ENCODE data around the gene TSPEAR. TPM values are rescaled to one million over a fixed set of nuclear protein-coding genes. Genes with fewer than 3 reads are reported as not detected.

Gene TSPEAR
- total RNA-seq, 2 donors from 2014 or later: not detected

- Histone ChIP-seq H3K36me3 (no peaks in the 10 kb centered on the region), H3K27ac (no peak overlapping the region), H3K4me1 (peaks cover 0 to 2% of the 10 kb centered on the region in 2 donors), H3K4me3 (no peak overlapping the region), H3K9me3 (peaks cover 0 to 5% of the 10 kb centered on the region in 2 donors), H3K27me3 (no peaks in the 10 kb centered on the region)
- TF ChIP-seq CTCF (IDR thresholded peaks at IDR 0.05): no peak
- DNase-seq (ENCODE audit: low spot score): no peak
These were observed 261.7 kb downstream of the TSPEAR start for GRCh38 chr21:44449473-44450363.

GRCh38 chr21:44448651-44449131, 262.7 kb downstream of the TSPEAR start:
- TF ChIP-seq CTCF (IDR thresholded peaks at IDR 0.05): no peak
- DNase-seq (ENCODE audit: low spot score): no peak
- no peaks in the 10 kb centered on the region for H3K27me3 ChIP-seq
- no peaks in the 10 kb centered on the region for H3K4me1 ChIP-seq
- no peaks in the 10 kb centered on the region for H3K9me3 ChIP-seq
- H3K4me3 ChIP-seq: no peak overlapping the region
- H3K36me3 ChIP-seq: no peaks in the 10 kb centered on the region
- H3K27ac ChIP-seq: no peak overlapping the region

Other genes starting within 250 kb of the TSPEAR start
- gene KRTAP10-1, start 171.4 kb downstream of the TSPEAR start, total RNA-seq: not detected
- gene KRTAP10-2, start 160.1 kb downstream of the TSPEAR start, total RNA-seq: not detected
- not detected for gene KRTAP10-3, start 152.8 kb downstream of the TSPEAR start, total RNA-seq
- gene KRTAP10-4, start 137.8 kb downstream of the TSPEAR start, total RNA-seq: not detected
- gene KRTAP10-5, start 131.0 kb downstream of the TSPEAR start, total RNA-seq: not detected
- gene KRTAP10-6, start 119.1 kb downstream of the TSPEAR start, total RNA-seq: not detected
- gene KRTAP10-7, start 111.0 kb downstream of the TSPEAR start, total RNA-seq: not detected
- gene KRTAP10-8, start 99.5 kb downstream of the TSPEAR start, total RNA-seq: not detected
- not detected for gene KRTAP10-9, start 84.5 kb downstream of the TSPEAR start, total RNA-seq
- gene KRTAP10-10, start 74.2 kb downstream of the TSPEAR start, total RNA-seq: not detected
- gene KRTAP10-11, start 65.2 kb downstream of the TSPEAR start, total RNA-seq: not detected
- not detected for gene KRTAP12-4, start 56.9 kb downstream of the TSPEAR start, total RNA-seq
- gene KRTAP12-3, start 53.6 kb downstream of the TSPEAR start, total RNA-seq: not detected
- gene KRTAP12-2, start 44.6 kb downstream of the TSPEAR start, total RNA-seq: not detected
- gene KRTAP12-1, start 29.4 kb downstream of the TSPEAR start, total RNA-seq: not detected
- gene KRTAP10-12, start 14.4 kb downstream of the TSPEAR start, total RNA-seq: not detected
- 10 to 100 TPM; 47.5 to 52.5 TPM for gene UBE2G2, start 90.2 kb upstream of the TSPEAR start, total RNA-seq
- 10 to 100 TPM; 59.7 to 74.1 TPM for gene SUMO3, start 106.5 kb upstream of the TSPEAR start, total RNA-seq
- 100 to 1,000 TPM; 284 to 303 TPM for gene PTTG1IP, start 162.1 kb upstream of the TSPEAR start, total RNA-seq
- gene ITGB2, start 209.3 kb upstream of the TSPEAR start, total RNA-seq: 10 to 100 TPM; 16.7 to 63.6 TPM
- 10 to 100 TPM; 15.9 to 18.8 TPM for gene SLX9, start 228.5 kb upstream of the TSPEAR start, total RNA-seq

Measured in right atrium auricular region (tissue), 2 donors.